ENCODE results near the gene S100A4.
"Not testable (repeated sequence)": the region's sequence is repeated elsewhere in the genome, so short reads cannot be mapped to it uniquely, and the experiment has no call there.

Gene S100A4

GRCh38 chr1:153520818-153521476 lies 24.7 kb downstream of the S100A4 start:
- no peak for TF ChIP-seq CTCF (IDR thresholded peaks at IDR 0.05; ENCODE audit: low read depth, low read length, missing control alignments)
- no peak for DNase-seq (ENCODE audit: low read depth)
- no peak overlapping the region for H3K4me3 ChIP-seq (ENCODE audit: low read depth, low read length)

- not testable (repeated sequence) for DNase-seq (ENCODE audit: low read depth); H3K4me3 ChIP-seq (ENCODE audit: low read depth, low read length)
Observed at GRCh38 chr1:153520137-153520691, 25.4 kb downstream of the S100A4 start.

DNA sequence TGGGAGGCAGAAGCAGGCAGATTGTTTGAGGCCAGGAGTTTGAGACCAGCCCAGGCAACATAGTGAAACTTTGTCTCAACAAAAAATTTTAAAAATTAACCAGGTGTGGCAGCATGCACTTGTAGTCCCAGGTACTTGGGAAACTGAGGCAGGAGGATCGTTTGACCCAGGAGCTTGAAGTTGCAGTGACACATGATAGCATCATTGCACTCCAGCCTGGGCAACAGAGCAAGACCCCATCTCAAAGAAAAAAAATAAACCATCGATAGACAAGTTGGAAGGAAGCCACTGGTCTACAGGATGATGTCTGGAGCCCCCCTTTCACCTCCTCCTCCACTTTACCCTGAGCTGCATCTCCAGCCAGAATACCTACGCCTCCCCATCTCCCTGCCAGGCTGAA lies 26.4 kb downstream of the S100A4 start:
- no peak for DNase-seq (ENCODE audit: low read depth)
- no peak overlapping the region for H3K4me3 ChIP-seq (ENCODE audit: low read depth, low read length)
- no peak for TF ChIP-seq CTCF (IDR thresholded peaks at IDR 0.05; ENCODE audit: low read depth, low read length, missing control alignments)

DNA sequence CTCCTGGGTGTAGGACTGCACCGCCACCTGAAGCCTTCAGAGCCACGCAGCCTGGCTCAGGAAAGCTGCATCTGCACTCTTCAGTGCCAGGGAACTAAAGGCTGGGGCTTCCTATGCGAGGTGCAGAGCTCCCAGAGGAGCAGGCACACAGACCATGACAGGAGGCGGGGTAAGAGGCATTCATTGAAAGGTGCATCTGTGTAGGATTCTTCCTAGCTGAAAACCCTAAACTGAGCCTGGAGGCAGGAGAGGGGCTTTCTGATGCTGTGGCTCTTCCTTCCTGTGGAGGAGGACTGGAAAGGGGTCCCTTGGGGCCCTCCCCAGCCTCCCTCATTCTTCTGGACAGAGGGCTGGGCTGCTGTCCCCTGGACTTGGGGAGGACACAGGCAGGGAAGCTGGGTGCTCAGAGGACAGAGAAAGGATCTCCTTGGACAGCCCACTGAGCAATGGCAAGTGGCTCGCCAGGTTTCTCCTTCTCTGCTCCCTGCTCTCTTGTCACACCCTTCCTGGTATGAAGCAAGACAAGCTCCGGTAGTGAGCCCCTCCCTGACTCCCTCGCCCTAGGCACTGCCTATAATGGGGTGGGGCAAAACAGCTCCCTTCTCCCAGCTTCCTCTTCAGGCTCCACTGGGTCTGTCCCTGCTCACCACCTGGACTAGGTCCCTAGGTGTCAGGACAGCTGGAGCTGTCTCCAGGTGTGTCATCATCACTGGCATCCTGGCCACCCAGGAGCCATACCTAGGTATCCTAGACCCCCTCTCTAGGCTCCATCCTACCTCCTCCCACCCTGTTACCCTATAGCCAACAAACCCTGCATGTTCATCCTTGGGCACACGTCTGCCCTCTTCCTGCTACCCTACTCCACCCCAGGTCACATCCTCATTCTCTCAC lies 29.9 kb downstream of the S100A4 start:
- no peak overlapping the region for H3K4me3 ChIP-seq (ENCODE audit: low read depth, low read length)
- TF ChIP-seq CTCF (IDR thresholded peaks at IDR 0.05; ENCODE audit: low read depth, low read length, missing control alignments): no peak
- no peak for DNase-seq (ENCODE audit: low read depth)

DNA sequence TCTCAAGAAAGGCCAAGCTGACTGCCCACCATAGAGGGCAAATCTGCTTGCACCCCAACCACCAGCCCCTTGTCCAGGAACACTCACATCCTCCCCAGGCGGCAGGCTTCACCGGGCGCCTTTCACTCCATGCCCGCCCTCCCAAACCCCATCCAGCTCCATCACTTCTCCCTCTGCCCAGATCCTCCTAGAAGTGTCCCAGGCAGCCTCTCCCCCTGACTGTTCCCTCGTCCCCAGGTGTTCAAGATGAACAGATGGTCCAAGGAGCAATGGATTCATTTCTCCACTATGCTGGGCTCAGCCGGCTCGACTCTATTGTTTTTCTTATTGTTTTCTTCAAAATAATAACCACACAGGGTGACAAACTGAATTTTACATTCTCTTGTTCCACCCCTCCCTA lies 31.9 kb downstream of the S100A4 start:
- DNase-seq (ENCODE audit: low read depth): no peak
- no peak for TF ChIP-seq CTCF (IDR thresholded peaks at IDR 0.05; ENCODE audit: low read depth, low read length, missing control alignments)
- no peak overlapping the region for H3K4me3 ChIP-seq (ENCODE audit: low read depth, low read length)

DNA sequence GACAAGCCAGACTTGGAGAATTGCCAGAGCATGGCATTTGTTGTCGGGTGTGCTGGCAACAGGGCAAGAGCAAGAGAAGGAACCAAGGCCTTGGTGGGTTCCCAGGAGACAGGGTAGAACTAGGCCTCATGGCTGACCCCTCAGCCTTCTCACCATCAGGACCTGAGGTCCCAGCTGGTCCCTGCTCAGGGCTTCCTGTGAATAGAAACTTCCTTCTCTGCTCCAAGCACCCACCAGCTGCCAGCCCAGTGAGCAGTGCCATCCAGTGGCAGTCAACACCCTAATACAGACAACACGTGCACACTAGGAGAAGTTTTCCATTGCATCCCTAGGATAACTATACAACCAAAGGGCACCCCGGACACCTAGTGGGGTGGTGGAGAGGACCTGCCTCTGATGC lies 32.6 kb downstream of the S100A4 start:
- H3K4me3 ChIP-seq (ENCODE audit: low read depth, low read length): no peak overlapping the region
- no peak for DNase-seq (ENCODE audit: low read depth)
- TF ChIP-seq CTCF (IDR thresholded peaks at IDR 0.05; ENCODE audit: low read depth, low read length, missing control alignments): no peak

- no peak overlapping the region for H3K4me3 ChIP-seq (ENCODE audit: low read depth, low read length)
- peak; percentile 93 for TF ChIP-seq CTCF (IDR thresholded peaks at IDR 0.05; ENCODE audit: low read depth, low read length, missing control alignments)
- DNase-seq (ENCODE audit: low read depth): peak; percentile 31
Observed at GRCh38 chr1:153510984-153511410, 34.6 kb downstream of the S100A4 start.

All from GM12864 (cell line).